Activated naive CD4-positive, alpha-beta T cell treated with anti-CD3 and anti-CD28 coated beads, Interleukin-2, amount 50 U/mL, for 24 hours (primary cell): ENCODE data around the gene LRRC9.
A peak's percentile ranks its signal among the peaks of the same experiment; 100 is the strongest.

Source experiments
- H3K27ac Mint-ChIP-seq: one replicate; pipeline ENCODE4 v1.8.0; 2021; ENCODE audit warnings: mild to moderate bottlenecking, mixed read lengths
- H3K27me3 Mint-ChIP-seq: one replicate; pipeline ENCODE4 v1.8.0; 2021; ENCODE audit warnings: mixed read lengths
- H3K36me3 Mint-ChIP-seq: one replicate; pipeline ENCODE4 v1.8.0; 2021; ENCODE audit warnings: mixed read lengths
- H3K4me1 Mint-ChIP-seq: one replicate; pipeline ENCODE4 v1.8.0; 2021; ENCODE audit warnings: mixed read lengths
- H3K4me3 Mint-ChIP-seq: one replicate; pipeline ENCODE4 v1.8.0; 2021; ENCODE audit warnings: mild to moderate bottlenecking, mixed read lengths
- H3K9me3 Mint-ChIP-seq: one replicate; pipeline ENCODE4 v1.8.0; 2021; ENCODE audit warnings: mixed read lengths

LRRC9 gene

GRCh38 chr14:59919570-59920377 lies at the start of gene LRRC9:
Gene LRRC9, plus strand, starts transcription at chr14:59920144.
- H3K27ac Mint-ChIP-seq, result no peak within 1 kb of the TSS
- peak within 1 kb of the TSS; percentile 72 for H3K4me3 Mint-ChIP-seq
- H3K36me3 Mint-ChIP-seq, result no peaks in the 10 kb centered on the region
- H3K27me3 Mint-ChIP-seq, result peaks cover 47% of the 10 kb centered on the region
- H3K9me3 Mint-ChIP-seq, result peaks cover 4% of the 10 kb centered on the region
- H3K4me1 Mint-ChIP-seq, result peaks cover 11% of the 10 kb centered on the region

- peaks cover 4% of the 10 kb centered on the region for H3K4me1 Mint-ChIP-seq
- peaks cover 1% of the 10 kb centered on the region for H3K36me3 Mint-ChIP-seq
- peaks cover 30% of the 10 kb centered on the region for H3K27me3 Mint-ChIP-seq
- H3K9me3 Mint-ChIP-seq, result peaks cover 4% of the 10 kb centered on the region
- H3K4me3 Mint-ChIP-seq, result peak within 1 kb of the TSS; percentile 79
- no peak within 1 kb of the TSS for H3K27ac Mint-ChIP-seq
Measured at GRCh38 chr14:59870277-59871165, 49.4 kb upstream of the LRRC9 start, which contains the start of gene RTN1. Gene RTN1, minus strand, starts transcription at chr14:59870776. Its CDS starts 146 bp downstream, at chr14:59870630.

- Mint-ChIP-seq H3K9me3 (peaks cover 4% of the 10 kb centered on the region), H3K27me3 (peaks cover 28% of the 10 kb centered on the region), H3K4me3 (peak overlapping the region; percentile 79)
Measured at GRCh38 chr14:59871166-59871495, 48.8 kb upstream of the LRRC9 start.

GRCh38 chr14:59882957-59883356 lies 37.0 kb upstream of the LRRC9 start:
- Mint-ChIP-seq H3K36me3 (no peaks in the 10 kb centered on the region), H3K27ac (no peak overlapping the region), H3K9me3 (peaks cover 15% of the 10 kb centered on the region), H3K4me1 (no peaks in the 10 kb centered on the region), H3K27me3 (peaks cover 40% of the 10 kb centered on the region), H3K4me3 (no peak overlapping the region)

More at GRCh38 chr14:59871166-59871495, 48.8 kb upstream of the LRRC9 start:
- peaks cover 1% of the 10 kb centered on the region for H3K36me3 Mint-ChIP-seq
- H3K27ac Mint-ChIP-seq, result no peak overlapping the region
- peaks cover 4% of the 10 kb centered on the region for H3K4me1 Mint-ChIP-seq

DNA sequence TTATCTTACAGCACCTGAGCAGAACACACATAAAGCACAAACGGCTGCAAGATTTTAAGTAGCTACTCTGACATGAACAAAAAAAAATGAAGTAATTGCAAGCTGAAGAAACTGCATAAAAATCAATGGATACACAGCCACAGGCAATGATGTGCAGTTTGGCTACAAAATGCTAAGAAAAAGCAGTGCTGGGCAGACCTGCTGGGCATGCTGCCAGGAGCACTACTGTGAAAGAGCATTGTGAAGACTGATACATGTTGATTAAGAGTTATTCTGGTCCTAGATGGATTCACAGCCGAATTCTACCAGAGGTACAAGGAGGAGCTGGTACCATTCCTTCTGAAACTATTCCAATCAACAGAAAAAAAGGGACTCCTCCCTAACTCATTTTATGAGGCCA lies 29.3 kb upstream of the LRRC9 start:
- Mint-ChIP-seq H3K9me3 (no peaks in the 10 kb centered on the region), H3K27me3 (peaks cover 12% of the 10 kb centered on the region), H3K36me3 (no peaks in the 10 kb centered on the region), H3K4me3 (no peak overlapping the region), H3K27ac (no peak overlapping the region), H3K4me1 (no peaks in the 10 kb centered on the region)

DNA sequence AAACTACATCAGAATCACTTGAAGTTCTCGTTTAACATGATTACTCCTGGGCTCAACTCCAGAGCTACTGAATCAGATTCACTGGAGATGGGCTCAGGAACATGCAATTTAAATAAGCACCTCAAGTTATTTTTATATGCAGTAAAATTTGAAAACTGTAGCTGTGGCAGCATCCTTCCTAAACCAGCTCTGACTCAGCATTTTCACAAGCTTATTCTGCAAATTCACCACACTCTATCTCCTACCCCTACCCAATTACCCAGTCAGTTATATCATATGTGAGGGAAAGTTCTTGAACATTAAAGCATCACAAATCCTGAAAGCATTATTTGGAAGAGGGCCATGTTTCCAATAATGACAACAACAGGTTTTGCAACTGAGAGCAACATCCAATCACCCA lies 24.2 kb upstream of the LRRC9 start:
- Mint-ChIP-seq H3K27me3 (peaks cover 8% of the 10 kb centered on the region), H3K27ac (no peak overlapping the region), H3K4me1 (no peaks in the 10 kb centered on the region), H3K4me3 (no peak overlapping the region), H3K9me3 (no peaks in the 10 kb centered on the region), H3K36me3 (no peaks in the 10 kb centered on the region)

DNA sequence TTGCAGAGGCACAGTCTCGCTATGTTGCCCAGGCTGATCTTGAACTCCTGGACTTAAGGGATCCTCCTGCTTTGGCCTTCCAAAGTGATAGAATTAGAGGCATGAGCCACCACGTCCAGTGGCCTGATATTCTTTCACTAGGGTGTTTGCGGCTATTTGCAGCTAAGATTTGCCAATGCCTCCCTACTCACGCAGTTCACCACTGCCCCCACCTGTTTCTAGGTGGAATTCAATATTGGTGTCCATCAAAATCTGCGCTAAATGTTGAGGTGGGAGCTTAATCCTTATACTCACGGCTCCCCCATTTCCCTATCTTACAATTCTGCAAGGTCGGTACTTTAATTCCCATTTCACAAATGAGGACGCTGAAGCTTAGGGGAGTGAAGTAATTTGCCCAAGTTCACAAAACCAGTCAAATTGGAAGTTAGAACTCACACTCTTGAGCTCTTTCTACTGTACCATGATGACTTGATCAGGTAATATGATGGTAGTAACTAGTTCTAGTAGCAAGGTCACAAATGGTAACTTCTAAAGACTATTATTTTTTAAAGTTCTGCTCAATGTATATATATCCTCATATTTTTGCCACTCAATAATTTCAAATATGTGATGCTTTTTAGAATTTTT lies 22.1 kb upstream of the LRRC9 start:
- no peaks in the 10 kb centered on the region for H3K36me3 Mint-ChIP-seq
- H3K9me3 Mint-ChIP-seq, result no peaks in the 10 kb centered on the region
- peaks cover 9% of the 10 kb centered on the region for H3K27me3 Mint-ChIP-seq
- H3K4me1 Mint-ChIP-seq, result no peaks in the 10 kb centered on the region
- no peak overlapping the region for H3K4me3 Mint-ChIP-seq
- no peak overlapping the region for H3K27ac Mint-ChIP-seq

DNA sequence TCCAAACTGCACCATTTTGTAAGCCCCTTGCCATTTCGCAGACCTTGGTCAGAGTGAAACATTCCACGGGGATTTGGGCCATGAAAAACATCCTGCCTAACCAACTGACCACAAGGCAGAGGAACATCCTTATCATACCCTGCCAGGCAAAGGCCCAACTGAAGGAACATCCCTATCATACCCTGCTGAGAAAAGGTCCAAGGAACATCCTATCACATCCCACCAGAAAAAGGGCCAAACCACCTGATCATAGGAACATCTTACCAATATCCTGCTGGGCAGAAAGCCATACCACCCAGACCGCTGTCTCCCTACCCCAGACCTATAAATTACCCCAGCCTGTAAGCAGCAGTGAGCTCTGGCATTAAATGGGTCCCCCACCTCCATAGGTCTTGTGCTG lies 19.4 kb upstream of the LRRC9 start:
- H3K4me3 Mint-ChIP-seq, result no peak overlapping the region
- H3K36me3 Mint-ChIP-seq, result no peaks in the 10 kb centered on the region
- H3K27me3 Mint-ChIP-seq, result peaks cover 8% of the 10 kb centered on the region
- H3K4me1 Mint-ChIP-seq, result no peaks in the 10 kb centered on the region
- H3K27ac Mint-ChIP-seq, result no peak overlapping the region
- H3K9me3 Mint-ChIP-seq, result no peaks in the 10 kb centered on the region

GRCh38 chr14:59904184-59904583 lies 15.8 kb upstream of the LRRC9 start:
- H3K4me3 Mint-ChIP-seq, result no peak overlapping the region
- no peaks in the 10 kb centered on the region for H3K4me1 Mint-ChIP-seq
- no peaks in the 10 kb centered on the region for H3K9me3 Mint-ChIP-seq
- no peaks in the 10 kb centered on the region for H3K36me3 Mint-ChIP-seq
- no peak overlapping the region for H3K27ac Mint-ChIP-seq
- H3K27me3 Mint-ChIP-seq, result peaks cover 5% of the 10 kb centered on the region

DNA sequence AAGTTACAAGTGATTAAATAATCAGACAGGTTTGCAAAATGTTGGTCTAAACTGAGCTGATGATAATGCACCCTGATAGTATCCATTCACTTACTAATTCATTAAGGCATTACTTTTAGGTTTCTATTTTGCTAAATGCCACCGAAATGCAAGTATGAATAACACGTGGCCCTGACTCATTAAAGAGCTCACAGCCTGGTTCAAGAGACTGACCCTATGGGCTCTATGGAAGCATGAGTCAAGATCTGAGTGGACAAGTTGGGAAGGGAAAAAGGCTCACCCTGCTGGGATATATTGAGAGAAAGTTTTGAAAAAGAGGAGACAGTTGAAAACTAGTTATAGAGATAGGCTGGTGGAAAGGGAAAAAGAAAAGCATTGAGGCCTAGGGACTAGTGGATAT lies 14.8 kb upstream of the LRRC9 start:
- Mint-ChIP-seq H3K27ac (no peak overlapping the region), H3K4me3 (no peak overlapping the region), H3K36me3 (no peaks in the 10 kb centered on the region), H3K27me3 (peaks cover 3% of the 10 kb centered on the region), H3K9me3 (no peaks in the 10 kb centered on the region), H3K4me1 (no peaks in the 10 kb centered on the region)

DNA sequence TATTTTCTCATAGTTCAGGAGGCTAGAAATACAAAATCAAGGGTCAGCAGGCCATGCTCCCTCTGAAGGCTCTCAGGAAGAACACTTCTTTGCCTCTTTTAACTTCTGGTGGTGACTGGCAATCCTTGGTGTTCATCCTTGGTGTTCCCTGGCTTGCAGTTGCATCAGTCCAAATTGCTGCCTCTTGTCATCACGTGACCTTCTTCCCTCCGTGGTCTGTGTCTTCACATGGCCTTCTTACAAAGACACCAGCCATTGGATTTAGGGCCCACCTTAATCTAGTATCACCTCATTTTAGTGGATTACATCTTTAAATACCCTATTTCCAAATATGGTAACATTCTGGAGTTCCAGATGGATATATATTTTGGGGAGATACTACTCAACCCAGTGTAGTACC lies 7.5 kb upstream of the LRRC9 start:
- peaks cover 24% of the 10 kb centered on the region for H3K27me3 Mint-ChIP-seq
- H3K27ac Mint-ChIP-seq, result no peak overlapping the region
- H3K4me3 Mint-ChIP-seq, result no peak overlapping the region
- peaks cover 4% of the 10 kb centered on the region for H3K9me3 Mint-ChIP-seq
- no peaks in the 10 kb centered on the region for H3K36me3 Mint-ChIP-seq
- H3K4me1 Mint-ChIP-seq, result no peaks in the 10 kb centered on the region

DNA sequence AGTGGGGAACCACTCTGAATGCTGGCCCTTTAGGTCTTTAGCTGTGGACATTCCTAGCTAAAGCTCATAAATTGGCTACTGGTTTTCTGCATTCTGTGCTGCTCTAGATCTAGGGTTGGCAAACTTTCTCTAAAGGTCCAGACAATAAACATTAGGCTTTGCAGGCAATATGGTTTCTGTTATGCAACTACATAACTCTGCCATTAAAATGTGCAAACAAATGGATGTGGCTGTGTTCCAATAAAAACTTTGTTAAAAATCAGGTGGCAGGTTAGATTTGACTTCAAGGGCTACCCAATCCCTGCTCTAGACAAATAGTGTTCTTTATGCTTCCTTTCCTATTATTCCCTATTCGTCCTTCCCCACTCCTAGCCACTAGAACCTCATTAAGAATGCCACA lies 6.8 kb upstream of the LRRC9 start:
- Mint-ChIP-seq H3K4me1 (no peaks in the 10 kb centered on the region), H3K27ac (no peak overlapping the region), H3K4me3 (no peak overlapping the region), H3K36me3 (no peaks in the 10 kb centered on the region), H3K27me3 (peaks cover 24% of the 10 kb centered on the region), H3K9me3 (peaks cover 4% of the 10 kb centered on the region)

GRCh38 chr14:59918824-59919569 lies 947 bp upstream of the LRRC9 start:
- Mint-ChIP-seq H3K4me1 (peaks cover 11% of the 10 kb centered on the region), H3K4me3 (peak overlapping the region; percentile 72), H3K27me3 (peaks cover 44% of the 10 kb centered on the region), H3K9me3 (peaks cover 4% of the 10 kb centered on the region), H3K36me3 (no peaks in the 10 kb centered on the region), H3K27ac (no peak overlapping the region)

GRCh38 chr14:59920378-59920683 lies 387 bp downstream of the LRRC9 start:
- peaks cover 11% of the 10 kb centered on the region for H3K4me1 Mint-ChIP-seq
- no peaks in the 10 kb centered on the region for H3K36me3 Mint-ChIP-seq
- peak overlapping the region; percentile 27 for H3K4me3 Mint-ChIP-seq
- peaks cover 45% of the 10 kb centered on the region for H3K27me3 Mint-ChIP-seq
- no peak overlapping the region for H3K27ac Mint-ChIP-seq
- H3K9me3 Mint-ChIP-seq, result peaks cover 4% of the 10 kb centered on the region

DNA sequence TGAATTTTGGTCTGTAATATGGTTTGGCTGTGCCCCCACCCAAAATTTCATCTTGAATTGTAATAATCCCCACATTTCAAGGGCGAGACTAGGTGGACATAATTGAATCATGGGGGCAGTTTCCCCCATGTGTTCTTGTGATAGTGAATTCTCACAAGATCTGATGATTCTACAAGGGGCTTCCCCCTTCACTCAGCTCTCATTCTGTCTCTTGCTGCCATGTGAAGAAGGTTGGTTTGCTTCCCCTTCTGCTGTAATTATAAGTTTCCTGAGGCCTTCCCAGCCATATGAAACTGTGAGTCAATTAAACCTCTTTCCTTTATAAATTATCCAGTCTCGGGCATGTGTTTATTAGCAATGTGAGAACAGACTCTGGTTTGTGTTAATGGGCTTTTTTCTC lies 5.9 kb downstream of the LRRC9 start:
- no peaks in the 10 kb centered on the region for H3K36me3 Mint-ChIP-seq
- H3K9me3 Mint-ChIP-seq, result no peaks in the 10 kb centered on the region
- no peaks in the 10 kb centered on the region for H3K4me1 Mint-ChIP-seq
- H3K27ac Mint-ChIP-seq, result peak overlapping the region; percentile 20
- H3K4me3 Mint-ChIP-seq, result no peak overlapping the region
- H3K27me3 Mint-ChIP-seq, result peaks cover 30% of the 10 kb centered on the region
